Tibial artery (tissue), 4 donors: Measurements from ENCODE around the gene CPLX3.

Experiments used
- DNase-seq, 2 donors: peaks; one replicate each; pipeline ENCODE4 v3.0.0-alpha.2; 2019
- H3K27ac ChIP-seq, 2 donors: fragments of 200-600 bp; sonication (generic) in 1 of 2; 1 replicate in 1 of 2; 2 replicates in 1 of 2; pipeline ENCODE4 v1.5.1; 2018 to 2019; ENCODE audit warnings: mild to moderate bottlenecking in 1 of 2
- H3K27me3 ChIP-seq, 2 donors: fragments of 200-600 bp; sonication (generic) in 1 of 2; one replicate each; pipeline versions ENCODE4 v1.5.1 to v1.6.0; 2016 to 2019
- H3K36me3 ChIP-seq, 3 donors: fragments of 200-600 bp; sonication (generic) in 2 of 3; one replicate each; pipeline ENCODE4 v1.5.1; 2016 to 2019; ENCODE audit warnings: mild to moderate bottlenecking in 2 of 3
- H3K4me1 ChIP-seq, 4 donors: fragments of 200-600 bp; sonication (generic) in 2 of 4; 1 replicate in 3 of 4; 2 replicates in 1 of 4; pipeline ENCODE4 v1.5.1; 2016 to 2019
- H3K4me3 ChIP-seq, 2 donors: fragments of 200-600 bp; sonication (generic) in 1 of 2; 1 replicate in 1 of 2; 2 replicates in 1 of 2; pipeline ENCODE4 v1.5.1; 2018 to 2019; ENCODE audit warnings: mild to moderate bottlenecking in 2 of 2
- H3K9me3 ChIP-seq, 3 donors: fragments of 200-600 bp; sonication (generic) in 1 of 3; one replicate each; pipeline ENCODE4 v1.5.1; 2016 to 2019
- CTCF ChIP-seq, 2 experiments: fragments of 200-600 bp in 1 of 2; fragments of 450-650 bp in 1 of 2; IDR thresholded peaks; one replicate each; pipeline ENCODE4 v1.5.1; 2017 to 2019; ENCODE audit warnings: antibody characterized with exemption in 2 of 2, mild to moderate bottlenecking in 1 of 2, moderate library complexity in 1 of 2
- intact Hi-C: fragments of 100-400 bp; cut with DNase I; formaldehyde crosslinking; loops from one replicate; pipeline ENCODE4 v1.15.0; 2023; ENCODE audit warnings: low total_unique reads

Gene CPLX3

DNA sequence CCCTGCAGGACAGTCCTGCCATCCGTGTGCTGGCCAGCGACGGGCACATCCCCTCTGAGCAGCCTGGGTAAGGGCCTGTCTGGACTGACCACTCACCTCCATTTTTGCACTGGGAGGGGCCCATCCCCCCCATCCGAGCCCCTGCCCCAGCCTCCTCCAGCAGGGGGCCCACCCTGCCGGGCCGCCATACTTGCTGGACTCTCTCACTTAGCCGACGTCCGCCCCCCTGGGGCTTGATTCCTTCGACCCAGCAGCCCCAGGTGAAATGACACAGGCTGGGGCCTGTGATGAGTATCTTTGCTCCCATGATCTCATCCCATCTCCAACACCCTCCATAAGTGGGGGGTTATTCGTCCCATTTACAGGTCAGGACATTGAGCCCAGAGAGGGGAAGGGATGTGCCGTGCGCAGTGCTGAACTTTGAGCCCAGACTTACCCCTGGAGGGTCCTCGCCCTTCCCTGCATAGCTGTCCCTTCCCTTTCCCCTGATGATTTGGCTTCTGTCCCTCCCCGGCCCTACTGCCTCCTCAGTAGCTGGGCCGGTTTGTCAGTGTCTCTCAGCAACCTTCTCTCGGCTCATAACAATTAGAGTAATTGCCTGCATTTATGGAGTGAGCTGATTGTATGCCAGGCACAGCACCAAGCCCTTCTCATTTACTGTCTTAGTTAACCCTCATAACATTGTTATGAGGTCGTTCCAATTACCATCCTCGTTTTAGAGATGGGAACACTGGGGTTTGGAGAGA, 9.6 kb upstream of the CPLX3 start:
- no peak for DNase-seq
- H3K4me3 ChIP-seq: no peak overlapping the region
- no peak overlapping the region for H3K27ac ChIP-seq
- H3K4me1 ChIP-seq: no peaks in the 10 kb centered on the region
- no peaks in the 10 kb centered on the region for H3K9me3 ChIP-seq
- intact Hi-C loops: no loop called here
- H3K27me3 ChIP-seq: peaks cover 0 to 58% of the 10 kb centered on the region in 2 donors
- no peak for TF ChIP-seq CTCF (IDR thresholded peaks at IDR 0.05)
- H3K36me3 ChIP-seq: no peaks in the 10 kb centered on the region

DNA sequence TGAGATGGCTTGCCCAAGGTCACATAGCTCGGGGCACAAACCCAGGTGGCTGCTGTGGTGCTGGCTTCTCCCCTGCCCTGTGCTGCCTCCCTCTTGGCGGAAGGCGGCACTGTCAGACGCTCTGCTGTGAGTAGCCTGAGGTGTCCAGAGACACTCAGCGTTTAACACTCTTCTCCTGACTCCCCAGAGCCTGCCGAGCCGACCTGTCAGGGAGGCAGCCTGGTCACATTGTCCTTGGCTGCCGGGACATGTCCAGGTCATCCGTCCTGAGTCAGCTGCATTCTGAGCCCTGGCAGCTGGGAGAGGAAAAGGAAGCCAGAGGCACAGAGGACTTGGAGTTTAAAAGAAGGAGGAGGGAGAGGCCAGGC, 9.1 kb upstream of the CPLX3 start:
- peaks cover 0 to 57% of the 10 kb centered on the region in 2 donors for H3K27me3 ChIP-seq
- H3K4me3 ChIP-seq: no peak overlapping the region
- DNase-seq: no peak
- no peaks in the 10 kb centered on the region for H3K4me1 ChIP-seq
- no peak for TF ChIP-seq CTCF (IDR thresholded peaks at IDR 0.05)
- no peaks in the 10 kb centered on the region for H3K9me3 ChIP-seq
- H3K36me3 ChIP-seq: no peaks in the 10 kb centered on the region
- H3K27ac ChIP-seq: no peak overlapping the region
- intact Hi-C loops: no loop called here

DNA sequence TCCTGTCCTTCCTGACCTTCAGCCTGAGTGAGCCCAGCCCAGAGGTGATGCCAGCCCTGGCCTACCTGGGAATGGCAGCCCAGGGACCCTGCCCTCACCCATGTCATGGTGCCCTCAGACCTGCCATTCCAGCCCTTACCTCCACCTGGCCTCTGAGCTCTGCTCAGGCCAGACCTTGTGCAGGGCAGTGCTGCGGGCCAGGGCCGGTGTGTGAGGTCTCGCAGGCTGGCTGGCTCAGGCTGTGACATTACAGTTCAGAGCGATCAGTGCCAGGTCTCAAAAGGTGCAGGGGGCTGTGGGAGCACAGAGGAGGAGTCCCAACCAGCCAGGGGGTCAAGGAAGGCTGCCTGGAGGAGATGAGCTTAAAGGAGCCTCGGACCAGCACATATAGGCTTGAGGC, 6.4 kb upstream of the CPLX3 start:
- no peaks in the 10 kb centered on the region for H3K36me3 ChIP-seq
- DNase-seq: no peak
- no peak overlapping the region for H3K4me3 ChIP-seq
- H3K4me1 ChIP-seq: no peaks in the 10 kb centered on the region
- intact Hi-C loops: no loop called here
- no peaks in the 10 kb centered on the region for H3K9me3 ChIP-seq
- TF ChIP-seq CTCF (IDR thresholded peaks at IDR 0.05): no peak
- peaks cover 0 to 64% of the 10 kb centered on the region in 2 donors for H3K27me3 ChIP-seq
- H3K27ac ChIP-seq: no peak overlapping the region

GRCh38 chr15:74821091-74821789, 5.2 kb upstream of the CPLX3 start:
- TF ChIP-seq CTCF (IDR thresholded peaks at IDR 0.05): no peak
- Histone ChIP-seq H3K4me1 (peaks cover 0 to 2% (median 0%) of the 10 kb centered on the region in 4 donors), H3K27me3 (peaks cover 0 to 69% of the 10 kb centered on the region in 2 donors), H3K9me3 (no peaks in the 10 kb centered on the region), H3K4me3 (no peak overlapping the region), H3K36me3 (no peaks in the 10 kb centered on the region), H3K27ac (no peak overlapping the region)
- intact Hi-C loops: no loop called here
- no peak for DNase-seq

- TF ChIP-seq CTCF (IDR thresholded peaks at IDR 0.05): no peak
- Histone ChIP-seq H3K4me1 (peaks cover 0 to 7% (median 0%) of the 10 kb centered on the region in 4 donors), H3K27me3 (peaks cover 0 to 71% of the 10 kb centered on the region in 2 donors), H3K9me3 (no peaks in the 10 kb centered on the region), H3K36me3 (no peaks in the 10 kb centered on the region), H3K4me3 (no peak overlapping the region), H3K27ac (no peak overlapping the region)
- intact Hi-C loops: no loop called here
- DNase-seq: no peak
Observed at GRCh38 chr15:74821790-74822158, 4.7 kb upstream of the CPLX3 start.
